Adrenal gland (tissue), 5 donors: ENCODE results near the gene TBCEL.

Source experiments
- POLR2A ChIP-seq, 2 donors: fragments of 450-650 bp; IDR thresholded peaks; one replicate each; pipeline ENCODE4 v1.6.1; 2017; ENCODE audit warnings: antibody characterized with exemption in 2 of 2, mild to moderate bottlenecking in 2 of 2, moderate library complexity in 1 of 2
- TF ChIP-seq, protein P1 (sequence below), 6 experiments: fragments of 450-650 bp in 4 of 6; fragments of 200-600 bp in 2 of 6; sonication (generic) in 1 of 6; IDR thresholded peaks; 1 replicate in 5 of 6; 2 replicates in 1 of 6; pipeline versions ENCODE4 v1.5.1 to v1.8.0; 2016 to 2021; ENCODE audit warnings: antibody characterized with exemption in 6 of 6, mild to moderate bottlenecking in 2 of 6, moderate library complexity in 1 of 6
- donor health status: DM: no; HTN: no; CAD: no.

DNA sequence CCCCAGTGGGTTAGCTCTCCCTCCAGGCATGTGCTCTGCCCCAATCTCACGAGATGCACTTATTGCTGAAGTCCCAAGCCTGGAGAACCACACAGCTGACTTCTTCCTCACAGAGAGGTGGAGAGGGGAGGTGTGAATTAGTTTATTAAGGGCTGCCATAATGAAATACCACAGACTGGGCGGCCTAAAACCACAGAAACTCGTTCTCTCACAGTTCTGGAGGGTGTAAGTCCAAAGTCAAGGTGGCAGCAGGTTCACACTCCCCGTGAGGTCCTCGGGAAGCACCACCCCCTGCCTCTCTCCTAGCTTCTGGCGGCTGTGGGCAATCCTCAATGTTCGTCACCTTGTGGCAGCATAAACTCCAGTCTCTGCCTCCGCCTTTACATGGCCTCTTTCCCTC, 116.5 kb downstream of the TBCEL start:
- TF ChIP-seq, protein P1, sequence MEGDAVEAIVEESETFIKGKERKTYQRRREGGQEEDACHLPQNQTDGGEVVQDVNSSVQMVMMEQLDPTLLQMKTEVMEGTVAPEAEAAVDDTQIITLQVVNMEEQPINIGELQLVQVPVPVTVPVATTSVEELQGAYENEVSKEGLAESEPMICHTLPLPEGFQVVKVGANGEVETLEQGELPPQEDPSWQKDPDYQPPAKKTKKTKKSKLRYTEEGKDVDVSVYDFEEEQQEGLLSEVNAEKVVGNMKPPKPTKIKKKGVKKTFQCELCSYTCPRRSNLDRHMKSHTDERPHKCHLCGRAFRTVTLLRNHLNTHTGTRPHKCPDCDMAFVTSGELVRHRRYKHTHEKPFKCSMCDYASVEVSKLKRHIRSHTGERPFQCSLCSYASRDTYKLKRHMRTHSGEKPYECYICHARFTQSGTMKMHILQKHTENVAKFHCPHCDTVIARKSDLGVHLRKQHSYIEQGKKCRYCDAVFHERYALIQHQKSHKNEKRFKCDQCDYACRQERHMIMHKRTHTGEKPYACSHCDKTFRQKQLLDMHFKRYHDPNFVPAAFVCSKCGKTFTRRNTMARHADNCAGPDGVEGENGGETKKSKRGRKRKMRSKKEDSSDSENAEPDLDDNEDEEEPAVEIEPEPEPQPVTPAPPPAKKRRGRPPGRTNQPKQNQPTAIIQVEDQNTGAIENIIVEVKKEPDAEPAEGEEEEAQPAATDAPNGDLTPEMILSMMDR (IDR thresholded peaks at IDR 0.05), result no peak
- TF ChIP-seq POLR2A (IDR thresholded peaks at IDR 0.05), result no peak
